RWPE2 (cell line): Measurements from ENCODE around the gene NKAIN4.

Experiments used
- ATAC-seq: fragments of 200-7000 bp; cut with Tn5 transposase; 3 replicates; pipeline ENCODE4 v1.9.1; 2021; ENCODE audit warnings: low read depth
- DNase-seq: peaks from one replicate; pipeline ENCODE4 v3.0.0-alpha.2; 2020; ENCODE audit warnings: low spot score
- H3K27ac ChIP-seq: fragments of 450-650 bp; 2 replicates; pipeline ENCODE4 v1.5.1; 2017; ENCODE audit warnings: mild to moderate bottlenecking; ENCODE audit not compliant: poor library complexity, severe bottlenecking
- H3K27me3 ChIP-seq: fragments of 250-450 bp; sonication (Bioruptor Pico); 2 replicates; pipeline ENCODE4 v1.5.1; 2021; ENCODE audit warnings: mild to moderate bottlenecking, moderate library complexity; ENCODE audit not compliant: insufficient read depth, poor library complexity, severe bottlenecking
- H3K36me3 ChIP-seq: fragments of 250-450 bp; sonication (Bioruptor Pico); 2 replicates; pipeline ENCODE4 v1.5.1; 2020; ENCODE audit warnings: low read depth, mild to moderate bottlenecking, moderate library complexity
- H3K4me1 ChIP-seq: fragments of 250-450 bp; sonication (Bioruptor Pico); 2 replicates; pipeline ENCODE4 v1.5.1; 2021; ENCODE audit warnings: mild to moderate bottlenecking, moderate library complexity; ENCODE audit not compliant: insufficient read depth, poor library complexity, severe bottlenecking
- H3K4me3 ChIP-seq: fragments of 250-450 bp; sonication (Bioruptor Pico); 2 replicates; pipeline ENCODE4 v1.5.1; 2021; ENCODE audit warnings: mild to moderate bottlenecking, moderate library complexity; ENCODE audit not compliant: severe bottlenecking
- H3K9me3 ChIP-seq: fragments of 250-450 bp; sonication (Bioruptor Pico); 2 replicates; pipeline ENCODE4 v1.5.1; 2021; ENCODE audit warnings: mild to moderate bottlenecking, moderate library complexity; ENCODE audit not compliant: severe bottlenecking
- TF ChIP-seq, protein P1 (sequence below): fragments of 450-650 bp; IDR thresholded peaks from one replicate; pipeline ENCODE4 v1.5.1; 2017; ENCODE audit warnings: mild to moderate bottlenecking, moderate library complexity; ENCODE audit not compliant: poor library complexity, severe bottlenecking

NKAIN4 gene

DNA sequence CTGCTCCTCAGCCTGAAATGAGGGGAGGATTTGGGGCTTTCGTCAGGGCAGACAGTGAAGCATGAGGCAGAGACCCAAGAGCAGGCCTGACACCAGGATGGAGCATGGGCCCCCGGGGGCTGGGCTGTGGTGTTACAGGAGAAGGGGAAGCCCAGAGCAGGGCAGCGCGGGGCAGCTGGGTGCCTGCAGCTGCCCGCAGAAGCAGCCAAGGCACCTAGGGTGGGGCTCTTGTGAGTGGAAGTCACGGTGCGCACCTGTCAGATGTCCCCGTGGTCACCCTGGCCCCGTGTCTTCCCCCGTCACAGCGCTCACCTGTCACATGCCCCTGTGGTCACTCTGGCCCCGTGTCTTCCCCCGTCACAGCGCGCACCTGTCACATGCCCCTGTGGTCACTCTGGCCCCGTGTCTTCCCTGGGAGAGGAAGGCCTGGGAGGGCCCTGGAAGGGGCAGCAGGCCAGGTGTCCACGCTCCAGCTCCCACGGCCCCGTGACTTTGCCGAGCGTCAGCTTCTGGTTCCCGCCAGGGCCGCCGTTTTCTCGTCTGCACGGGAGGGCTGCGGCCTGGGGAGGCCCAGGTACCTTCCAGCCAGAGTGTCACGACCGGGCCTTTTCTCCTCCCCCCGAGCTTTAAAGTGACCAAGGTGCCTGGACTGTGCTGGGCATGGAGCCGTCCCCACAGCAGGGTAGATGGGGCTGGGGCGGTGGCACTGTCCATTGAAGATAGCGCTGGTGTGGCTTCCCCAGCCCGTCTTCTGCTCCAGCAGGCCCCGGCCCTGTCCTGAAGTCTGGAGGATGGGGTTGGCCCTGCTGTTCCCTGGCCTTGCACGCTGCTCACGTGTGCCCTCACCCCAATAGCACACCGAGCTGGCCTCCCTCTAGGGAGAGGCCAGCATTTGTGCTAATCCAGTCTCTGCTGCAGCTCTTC is 27.7 kb upstream of the NKAIN4 start:
- H3K27me3 ChIP-seq, result no peaks in the 10 kb centered on the region
- H3K36me3 ChIP-seq, result peaks cover 85% of the 10 kb centered on the region
- TF ChIP-seq, protein P1, sequence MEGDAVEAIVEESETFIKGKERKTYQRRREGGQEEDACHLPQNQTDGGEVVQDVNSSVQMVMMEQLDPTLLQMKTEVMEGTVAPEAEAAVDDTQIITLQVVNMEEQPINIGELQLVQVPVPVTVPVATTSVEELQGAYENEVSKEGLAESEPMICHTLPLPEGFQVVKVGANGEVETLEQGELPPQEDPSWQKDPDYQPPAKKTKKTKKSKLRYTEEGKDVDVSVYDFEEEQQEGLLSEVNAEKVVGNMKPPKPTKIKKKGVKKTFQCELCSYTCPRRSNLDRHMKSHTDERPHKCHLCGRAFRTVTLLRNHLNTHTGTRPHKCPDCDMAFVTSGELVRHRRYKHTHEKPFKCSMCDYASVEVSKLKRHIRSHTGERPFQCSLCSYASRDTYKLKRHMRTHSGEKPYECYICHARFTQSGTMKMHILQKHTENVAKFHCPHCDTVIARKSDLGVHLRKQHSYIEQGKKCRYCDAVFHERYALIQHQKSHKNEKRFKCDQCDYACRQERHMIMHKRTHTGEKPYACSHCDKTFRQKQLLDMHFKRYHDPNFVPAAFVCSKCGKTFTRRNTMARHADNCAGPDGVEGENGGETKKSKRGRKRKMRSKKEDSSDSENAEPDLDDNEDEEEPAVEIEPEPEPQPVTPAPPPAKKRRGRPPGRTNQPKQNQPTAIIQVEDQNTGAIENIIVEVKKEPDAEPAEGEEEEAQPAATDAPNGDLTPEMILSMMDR, result no peak
- DNase-seq, result peak; percentile 88
- no peak overlapping the region for H3K4me3 ChIP-seq
- H3K4me1 ChIP-seq, result no peaks in the 10 kb centered on the region
- no peak overlapping the region for H3K27ac ChIP-seq
- H3K9me3 ChIP-seq, result no peaks in the 10 kb centered on the region
- peak; percentile 5; the same call in 1 of the 3 replicates for ATAC-seq

DNA sequence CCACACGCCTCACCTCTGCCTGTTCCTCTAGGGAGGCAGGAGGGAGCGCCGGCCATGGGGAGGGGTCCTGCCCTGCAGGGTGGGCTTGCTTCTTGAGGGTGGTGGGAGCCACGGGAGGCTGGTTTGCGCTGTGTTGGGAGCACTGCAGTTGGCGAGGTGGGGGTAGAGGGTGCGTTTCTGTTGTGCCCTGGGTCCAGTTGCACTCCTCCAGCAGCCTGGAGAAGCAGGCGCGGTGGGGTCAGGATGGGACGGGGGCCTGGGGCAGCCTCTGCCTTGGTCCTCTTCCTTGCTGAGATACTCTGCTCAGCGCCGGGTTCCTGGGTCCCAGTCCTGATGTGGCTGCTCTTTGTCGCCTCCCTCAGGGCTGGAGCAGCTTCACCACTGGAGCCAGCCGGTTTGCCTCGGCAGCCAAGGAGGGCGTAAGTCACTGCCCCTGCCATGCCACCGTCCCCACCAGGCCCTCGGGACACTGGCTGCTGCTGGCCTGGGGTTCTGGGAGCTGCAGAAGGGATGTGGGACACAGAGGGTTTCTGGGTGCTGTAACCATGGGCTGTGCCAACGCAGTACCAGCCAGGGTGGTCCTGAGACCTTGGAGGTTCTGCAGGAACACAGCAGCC is 26.8 kb upstream of the NKAIN4 start:
- Histone ChIP-seq H3K4me1 (no peaks in the 10 kb centered on the region), H3K4me3 (no peak overlapping the region), H3K27ac (no peak overlapping the region), H3K36me3 (peaks cover 88% of the 10 kb centered on the region), H3K9me3 (no peaks in the 10 kb centered on the region), H3K27me3 (no peaks in the 10 kb centered on the region)
- TF ChIP-seq, protein P1, result peak; percentile 48
- DNase-seq (peak; percentile 87), ATAC-seq (no peak)

DNA sequence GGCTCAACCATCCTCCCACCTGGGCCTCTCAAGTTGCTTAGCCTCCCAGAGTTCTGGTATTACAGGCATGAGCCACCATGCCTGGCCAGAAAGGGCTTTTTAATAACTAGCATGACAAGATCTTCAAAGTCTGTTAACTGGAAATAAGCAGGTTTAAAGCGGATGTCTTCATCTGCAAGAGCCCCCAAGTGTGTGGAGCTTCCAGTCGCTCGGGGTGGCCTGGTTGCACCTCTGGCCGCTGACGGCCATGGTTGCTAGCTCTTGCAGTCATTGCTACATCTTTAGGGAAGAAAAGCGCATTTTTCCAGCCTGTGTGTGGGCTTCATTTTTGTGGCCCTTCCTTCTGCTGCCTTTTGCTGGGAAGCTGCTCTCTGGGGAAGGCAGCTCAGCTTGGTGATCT is 26.1 kb upstream of the NKAIN4 start:
- Histone ChIP-seq H3K27me3 (no peaks in the 10 kb centered on the region), H3K27ac (no peak overlapping the region), H3K9me3 (no peaks in the 10 kb centered on the region), H3K4me1 (no peaks in the 10 kb centered on the region), H3K36me3 (peaks cover 88% of the 10 kb centered on the region), H3K4me3 (no peak overlapping the region)
- TF ChIP-seq, protein P1, result no peak
- ATAC-seq (no peak), DNase-seq (peak; percentile 69)

DNA sequence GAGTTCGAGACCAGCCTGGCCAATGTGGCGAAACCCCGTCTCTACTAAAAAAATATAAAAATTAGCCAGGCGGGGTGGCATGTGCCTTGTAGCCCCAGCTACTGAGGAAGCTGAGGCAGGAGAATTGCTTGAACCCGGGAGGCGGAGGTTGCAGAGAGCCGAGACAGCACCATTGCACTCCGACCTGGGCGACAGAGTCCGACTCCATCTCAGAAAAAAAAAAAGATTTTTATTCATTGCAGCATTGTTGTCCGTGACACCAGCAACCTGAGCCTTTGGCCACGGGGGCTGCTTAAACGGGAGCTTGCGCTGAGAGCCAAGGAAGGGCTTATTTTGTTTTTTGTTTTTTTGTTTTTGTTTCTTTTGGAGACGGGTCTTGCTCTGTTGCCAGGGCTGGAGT is 25.7 kb upstream of the NKAIN4 start:
- DNase-seq (peak; percentile 57), ATAC-seq (no peak)
- H3K27me3 ChIP-seq, result no peaks in the 10 kb centered on the region
- H3K36me3 ChIP-seq, result peaks cover 88% of the 10 kb centered on the region
- TF ChIP-seq, protein P1, result no peak
- no peak overlapping the region for H3K27ac ChIP-seq
- H3K4me1 ChIP-seq, result no peaks in the 10 kb centered on the region
- no peak overlapping the region for H3K4me3 ChIP-seq
- no peaks in the 10 kb centered on the region for H3K9me3 ChIP-seq

DNA sequence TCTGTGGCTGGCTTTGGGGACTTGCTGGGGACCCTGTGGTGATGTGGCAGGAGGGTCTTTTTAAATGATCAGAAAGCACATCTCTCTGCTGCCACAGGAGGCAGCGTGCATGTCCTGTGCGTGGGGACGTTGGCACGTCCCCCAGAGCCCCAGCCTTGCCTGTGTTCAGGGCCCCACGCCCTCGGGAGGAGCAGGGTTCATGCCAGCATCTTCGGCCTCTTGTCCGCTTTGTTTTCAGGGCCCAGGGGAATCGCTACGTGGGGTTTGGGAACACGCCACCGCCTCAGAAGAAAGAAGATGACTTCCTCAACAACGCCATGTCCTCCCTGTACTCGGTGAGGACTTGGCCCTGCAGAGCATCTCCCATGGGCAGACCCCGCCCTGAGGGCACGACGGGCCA is 24.4 kb upstream of the NKAIN4 start:
- DNase-seq (peak; percentile 70), ATAC-seq (no peak)
- Histone ChIP-seq H3K27me3 (no peaks in the 10 kb centered on the region), H3K36me3 (peaks cover 91% of the 10 kb centered on the region), H3K4me1 (peaks cover 6% of the 10 kb centered on the region), H3K4me3 (no peak overlapping the region), H3K27ac (no peak overlapping the region), H3K9me3 (no peaks in the 10 kb centered on the region)
- TF ChIP-seq, protein P1, result no peak
